Central memory CD8-positive, alpha-beta T cell (primary cell): Measurements from ENCODE around the gene NDUFAF5.

Source experiments
- ATAC-seq: fragments of 150-1000 bp; cut with Tn5 transposase; replicated peaks from 2 replicates; pipeline ENCODE4 v1.10.0; 2022; ENCODE audit warnings: mild to moderate bottlenecking, moderate FRiP score, moderate number of reproducible peaks; ENCODE audit not compliant: poor library complexity, severe bottlenecking; ENCODE audit errors: extremely low read depth
- DNase-seq, 2 donors: peaks; one replicate each; pipeline ENCODE4 v3.0.0; 2021; ENCODE audit warnings: low spot score in 2 of 2
- H3K27ac Mint-ChIP-seq: one replicate; pipeline ENCODE4 v1.8.0; 2022; ENCODE audit warnings: low read depth, mild to moderate bottlenecking, moderate library complexity, mixed read lengths
- H3K27me3 Mint-ChIP-seq: one replicate; pipeline ENCODE4 v1.8.0; 2022; ENCODE audit warnings: mixed read lengths
- H3K36me3 Mint-ChIP-seq: one replicate; pipeline ENCODE4 v1.8.0; 2022; ENCODE audit warnings: mild to moderate bottlenecking, moderate library complexity, mixed read lengths; ENCODE audit not compliant: insufficient read depth
- H3K4me1 Mint-ChIP-seq: one replicate; pipeline ENCODE4 v1.8.0; 2022; ENCODE audit warnings: mixed read lengths
- H3K4me3 Mint-ChIP-seq: one replicate; pipeline ENCODE4 v1.8.0; 2022; ENCODE audit warnings: mild to moderate bottlenecking, moderate library complexity, mixed read lengths
- H3K9me3 Mint-ChIP-seq: one replicate; pipeline ENCODE4 v1.8.0; 2022; ENCODE audit warnings: mixed read lengths

NDUFAF5 gene

DNA sequence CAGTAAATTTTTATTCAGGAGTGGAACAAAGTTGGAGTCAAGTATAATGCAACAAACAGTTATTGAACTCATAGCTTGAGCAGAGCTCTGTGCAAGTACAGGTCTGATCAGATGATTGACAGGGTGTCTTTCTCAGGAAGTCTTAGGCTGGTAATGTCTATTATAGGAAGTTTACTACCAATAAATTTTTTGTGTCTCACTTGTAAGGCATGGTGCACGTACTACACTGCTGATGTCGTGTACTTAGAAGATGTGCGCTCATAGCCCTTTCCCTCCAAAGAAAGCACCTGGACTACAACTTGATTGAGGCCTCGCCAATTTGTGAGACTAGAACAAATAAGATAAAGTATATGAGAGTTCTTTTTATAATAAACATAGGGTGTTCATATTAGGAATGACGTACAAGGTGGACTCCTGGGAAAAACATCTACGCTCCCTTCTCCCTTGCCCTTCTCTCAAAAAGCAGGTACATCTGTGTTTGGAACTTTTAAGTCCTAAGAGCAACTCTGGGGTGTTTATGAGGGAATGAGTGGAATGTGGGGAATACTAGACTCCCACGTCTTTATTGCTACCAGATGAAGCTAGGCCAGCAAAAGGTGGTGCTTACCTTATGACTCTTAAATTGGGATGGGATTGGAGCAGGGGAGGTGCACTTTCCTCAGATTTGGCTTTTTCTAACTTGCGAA lies 1.5 kb downstream of the NDUFAF5 start:
- H3K27me3 Mint-ChIP-seq = no peaks in the 10 kb centered on the region
- peaks cover 50% of the 10 kb centered on the region for H3K4me1 Mint-ChIP-seq
- H3K9me3 Mint-ChIP-seq = no peaks in the 10 kb centered on the region
- H3K36me3 Mint-ChIP-seq = peaks cover 46% of the 10 kb centered on the region
- no peak for ATAC-seq
- DNase-seq = no peak
- H3K4me3 Mint-ChIP-seq = peak overlapping the region; percentile 87
- peak overlapping the region; percentile 91 for H3K27ac Mint-ChIP-seq

DNA sequence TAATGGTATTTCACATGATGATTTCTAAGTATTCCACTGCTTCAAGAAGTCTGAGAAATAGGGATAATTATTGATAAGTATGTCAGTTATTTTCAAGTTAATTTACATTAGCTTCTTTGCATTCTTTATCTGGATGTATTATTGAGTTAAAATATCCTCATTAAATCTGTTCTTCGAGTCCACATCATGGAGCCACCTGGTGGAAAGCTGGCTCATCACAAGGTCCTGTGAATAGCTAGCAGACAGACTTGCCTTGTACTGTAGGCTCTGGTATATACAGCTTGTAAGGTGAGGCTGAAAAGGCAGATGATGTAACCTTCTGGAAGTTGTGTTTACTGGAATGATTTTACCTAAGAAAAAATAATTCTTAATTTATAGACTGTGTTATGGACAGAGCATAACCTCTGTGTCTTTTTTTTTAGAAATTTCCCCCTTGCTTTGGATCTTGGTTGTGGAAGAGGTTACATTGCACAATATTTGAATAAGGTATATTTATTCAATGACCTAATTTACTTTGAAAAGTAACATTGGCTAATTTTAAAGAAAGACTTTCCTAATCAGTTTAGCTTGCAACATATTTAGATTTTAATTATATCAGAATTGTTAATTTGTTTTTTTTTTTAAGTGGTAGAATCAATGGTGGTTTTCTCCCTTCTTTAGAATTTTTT lies 3.5 kb downstream of the NDUFAF5 start:
- peaks cover 50% of the 10 kb centered on the region for H3K4me1 Mint-ChIP-seq
- H3K27me3 Mint-ChIP-seq = no peaks in the 10 kb centered on the region
- peaks cover 38% of the 10 kb centered on the region for H3K36me3 Mint-ChIP-seq
- no peak overlapping the region for H3K27ac Mint-ChIP-seq
- no peaks in the 10 kb centered on the region for H3K9me3 Mint-ChIP-seq
- ATAC-seq (no peak), DNase-seq (no peak)
- H3K4me3 Mint-ChIP-seq = no peak overlapping the region

GRCh38 chr20:13790708-13791107 lies 5.9 kb downstream of the NDUFAF5 start:
- peaks cover 31% of the 10 kb centered on the region for H3K4me1 Mint-ChIP-seq
- ATAC-seq (no peak), DNase-seq (no peak)
- no peak overlapping the region for H3K4me3 Mint-ChIP-seq
- H3K27me3 Mint-ChIP-seq = no peaks in the 10 kb centered on the region
- H3K9me3 Mint-ChIP-seq = no peaks in the 10 kb centered on the region
- H3K36me3 Mint-ChIP-seq = peaks cover 43% of the 10 kb centered on the region
- H3K27ac Mint-ChIP-seq = peak overlapping the region; percentile 10

GRCh38 chr20:13791540-13792459 lies 7.0 kb downstream of the NDUFAF5 start:
- peaks cover 21% of the 10 kb centered on the region for H3K4me1 Mint-ChIP-seq
- H3K9me3 Mint-ChIP-seq = no peaks in the 10 kb centered on the region
- no peak for DNase-seq
- no peak overlapping the region for H3K4me3 Mint-ChIP-seq
- peaks cover 50% of the 10 kb centered on the region for H3K36me3 Mint-ChIP-seq
- H3K27me3 Mint-ChIP-seq = no peaks in the 10 kb centered on the region
- no peak overlapping the region for H3K27ac Mint-ChIP-seq
- ATAC-seq = no peak

DNA sequence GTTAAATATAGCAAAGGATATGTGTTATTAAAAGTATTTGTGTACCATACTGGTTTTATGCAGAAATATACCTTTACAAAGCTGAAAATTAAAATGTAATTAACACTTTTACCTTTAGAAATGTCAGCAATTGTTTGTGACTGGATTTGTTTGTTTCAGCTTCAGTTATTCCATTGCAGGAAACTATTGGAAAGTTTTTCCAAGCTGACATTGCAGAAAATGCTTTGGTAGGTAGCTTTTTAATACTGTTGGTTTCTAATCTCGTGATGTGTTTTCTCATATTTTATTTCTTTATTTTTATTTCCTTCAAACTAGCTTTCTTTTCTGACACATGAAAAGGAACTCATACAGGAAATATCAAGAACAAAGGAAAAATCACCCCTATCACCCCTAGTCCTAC lies 8.2 kb downstream of the NDUFAF5 start:
- Mint-ChIP-seq H3K27me3 (no peaks in the 10 kb centered on the region), H3K4me3 (no peak overlapping the region), H3K4me1 (peaks cover 14% of the 10 kb centered on the region), H3K9me3 (no peaks in the 10 kb centered on the region), H3K36me3 (peaks cover 48% of the 10 kb centered on the region), H3K27ac (no peak overlapping the region)
- ATAC-seq = no peak
- DNase-seq = no peak

- no peak overlapping the region for H3K27ac Mint-ChIP-seq
- ATAC-seq (no peak), DNase-seq (no peak)
- no peak overlapping the region for H3K4me3 Mint-ChIP-seq
- H3K4me1 Mint-ChIP-seq = peaks cover 16% of the 10 kb centered on the region
- H3K9me3 Mint-ChIP-seq = no peaks in the 10 kb centered on the region
- H3K36me3 Mint-ChIP-seq = peaks cover 47% of the 10 kb centered on the region
- no peaks in the 10 kb centered on the region for H3K27me3 Mint-ChIP-seq
These were observed 9.8 kb downstream of the NDUFAF5 start for GRCh38 chr20:13794667-13795066.

DNA sequence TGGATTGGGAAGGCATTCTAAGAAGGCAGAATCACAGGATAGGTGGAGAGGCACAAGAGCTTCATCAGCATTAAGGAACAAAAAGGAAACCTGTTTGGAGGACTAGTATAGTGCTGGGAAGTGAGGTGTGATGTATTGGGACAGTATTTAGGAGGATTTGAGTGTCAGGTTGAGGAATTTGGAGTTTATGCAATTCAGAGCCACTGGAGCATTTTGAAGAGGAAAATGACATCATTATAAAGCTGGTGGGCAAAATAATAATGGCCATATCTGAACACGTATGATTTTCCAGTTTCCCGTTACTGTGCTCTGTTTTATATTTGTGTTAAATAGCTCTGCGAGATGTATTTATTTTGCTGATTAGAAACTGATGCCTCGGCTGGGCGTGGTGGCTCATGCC lies 14.2 kb downstream of the NDUFAF5 start:
- no peak overlapping the region for H3K27ac Mint-ChIP-seq
- DNase-seq (no peak), ATAC-seq (no peak)
- peaks cover 7% of the 10 kb centered on the region for H3K4me1 Mint-ChIP-seq
- no peak overlapping the region for H3K4me3 Mint-ChIP-seq
- H3K36me3 Mint-ChIP-seq = peaks cover 62% of the 10 kb centered on the region
- H3K27me3 Mint-ChIP-seq = no peaks in the 10 kb centered on the region
- no peaks in the 10 kb centered on the region for H3K9me3 Mint-ChIP-seq

DNA sequence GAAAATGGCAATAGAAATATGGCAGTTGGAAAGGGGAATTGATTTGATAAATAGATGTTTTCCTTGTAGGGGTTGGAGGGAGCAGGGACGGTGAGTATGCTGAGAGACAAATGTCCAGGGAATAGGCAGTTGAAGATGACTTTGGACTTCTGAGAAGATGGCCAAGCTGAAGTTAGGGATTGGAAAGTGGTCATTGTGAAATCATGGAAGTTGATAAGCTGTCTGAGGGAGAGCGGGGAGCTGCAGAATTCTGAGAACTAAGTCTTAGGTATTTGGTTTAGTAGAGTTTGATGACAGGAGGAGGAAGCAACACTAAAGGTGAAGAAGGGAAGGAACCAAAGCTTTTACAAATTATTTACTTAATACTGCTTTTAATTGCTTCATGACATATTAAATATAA lies 15.1 kb downstream of the NDUFAF5 start:
- Mint-ChIP-seq H3K9me3 (no peaks in the 10 kb centered on the region), H3K27ac (no peak overlapping the region), H3K36me3 (peaks cover 62% of the 10 kb centered on the region), H3K27me3 (no peaks in the 10 kb centered on the region), H3K4me1 (peaks cover 7% of the 10 kb centered on the region), H3K4me3 (no peak overlapping the region)
- no peak for DNase-seq
- no peak for ATAC-seq

DNA sequence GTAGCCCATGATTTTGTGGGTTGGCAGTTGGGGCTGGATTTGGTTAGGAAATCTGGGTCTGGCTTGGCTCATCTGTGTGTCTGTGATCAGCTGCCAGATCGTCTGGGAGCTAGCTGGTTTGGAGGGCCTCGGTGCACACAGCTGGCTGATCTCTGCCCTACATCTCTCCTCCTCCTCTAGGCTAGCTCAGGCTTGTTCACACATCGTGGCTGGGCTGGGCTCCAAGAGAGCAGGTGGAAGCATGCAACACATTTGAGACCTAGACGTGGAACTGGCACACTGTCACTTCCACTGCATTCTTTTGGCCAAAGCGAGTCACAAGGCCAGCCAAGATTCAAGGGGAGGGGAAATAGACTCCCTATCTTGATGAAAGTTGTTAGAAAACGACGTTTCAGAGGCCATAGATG lies 15.9 kb downstream of the NDUFAF5 start:
- Mint-ChIP-seq H3K27ac (no peak overlapping the region), H3K4me3 (no peak overlapping the region), H3K9me3 (no peaks in the 10 kb centered on the region), H3K27me3 (no peaks in the 10 kb centered on the region), H3K4me1 (peaks cover 7% of the 10 kb centered on the region), H3K36me3 (peaks cover 58% of the 10 kb centered on the region)
- ATAC-seq (no peak), DNase-seq (no peak)

DNA sequence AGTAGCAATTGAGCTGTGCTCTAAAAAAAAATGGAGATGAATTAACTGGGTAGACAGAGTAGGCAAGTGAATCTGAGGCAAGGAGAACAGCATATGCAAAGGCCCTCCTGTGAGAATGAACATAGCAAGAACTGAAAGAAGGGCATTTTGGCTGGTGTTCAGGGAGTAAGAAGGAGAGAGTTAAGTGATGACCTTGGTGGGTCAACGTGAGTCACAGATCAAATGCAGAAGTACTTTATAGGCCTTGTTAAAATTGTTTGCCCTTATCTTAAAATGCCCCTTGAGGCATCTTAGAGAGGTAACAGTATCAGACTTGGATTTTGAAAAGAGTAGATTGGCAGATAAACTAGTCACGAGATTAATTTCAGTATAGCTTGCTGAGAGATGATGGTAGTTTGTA lies 24.5 kb downstream of the NDUFAF5 start:
- H3K4me1 Mint-ChIP-seq = no peaks in the 10 kb centered on the region
- H3K27ac Mint-ChIP-seq = no peak overlapping the region
- H3K36me3 Mint-ChIP-seq = peaks cover 19% of the 10 kb centered on the region
- DNase-seq (no peak), ATAC-seq (no peak)
- no peaks in the 10 kb centered on the region for H3K9me3 Mint-ChIP-seq
- H3K4me3 Mint-ChIP-seq = no peak overlapping the region
- no peaks in the 10 kb centered on the region for H3K27me3 Mint-ChIP-seq

- no peak overlapping the region for H3K4me3 Mint-ChIP-seq
- no peak overlapping the region for H3K27ac Mint-ChIP-seq
- no peaks in the 10 kb centered on the region for H3K27me3 Mint-ChIP-seq
- ATAC-seq (no peak), DNase-seq (no peak)
- H3K4me1 Mint-ChIP-seq = no peaks in the 10 kb centered on the region
- H3K36me3 Mint-ChIP-seq = peaks cover 18% of the 10 kb centered on the region
- no peaks in the 10 kb centered on the region for H3K9me3 Mint-ChIP-seq
These were observed 25.0 kb downstream of the NDUFAF5 start for GRCh38 chr20:13809855-13810254.

GRCh38 chr20:13810446-13810845 lies 25.6 kb downstream of the NDUFAF5 start:
- Mint-ChIP-seq H3K9me3 (no peaks in the 10 kb centered on the region), H3K27me3 (no peaks in the 10 kb centered on the region), H3K36me3 (peaks cover 19% of the 10 kb centered on the region), H3K4me3 (no peak overlapping the region), H3K27ac (no peak overlapping the region), H3K4me1 (no peaks in the 10 kb centered on the region)
- ATAC-seq = no peak
- DNase-seq = no peak
